ENCODE results near the gene STING1.
"Not testable (repeated sequence)": the region's sequence is repeated elsewhere in the genome, so short reads cannot be mapped to it uniquely, and the experiment has no call there.

STING1 gene

DNA sequence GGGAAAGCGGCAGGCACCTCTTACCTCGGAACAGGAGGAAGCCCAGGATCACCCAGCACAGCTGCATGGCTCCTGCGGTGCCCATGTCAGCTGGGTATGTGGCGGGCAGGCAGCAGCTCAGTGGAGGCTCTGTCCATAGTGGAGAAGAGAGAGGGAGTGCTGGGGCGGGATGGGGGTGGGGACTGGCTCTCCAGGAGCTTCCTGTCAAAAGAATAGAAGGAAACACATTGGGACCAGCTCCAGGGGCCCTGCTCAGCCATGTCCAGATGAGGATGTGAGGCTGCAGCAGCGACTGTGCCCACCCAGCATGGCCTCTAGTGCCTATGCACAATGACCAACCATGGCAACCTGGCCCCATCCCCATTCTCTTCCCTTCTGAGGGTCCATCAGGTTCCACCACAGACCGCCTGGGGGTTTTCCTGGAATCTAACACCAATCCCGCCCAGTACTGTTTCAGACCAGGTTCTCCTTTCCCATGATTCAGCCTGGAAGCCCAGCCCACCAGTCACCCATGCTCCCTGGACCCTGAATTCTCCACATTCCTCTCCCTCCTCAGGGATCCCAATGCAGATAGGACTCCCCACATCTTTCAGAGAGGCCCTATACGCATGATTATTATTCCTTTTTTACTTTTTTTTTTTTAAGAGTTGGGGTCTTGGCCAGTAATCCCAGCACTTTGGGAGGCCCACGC is 19.8 kb downstream of the STING1 start, which contains the start of gene ECSCR:
Gene ECSCR, minus strand, starts transcription at position 158 of the 691 bp plus-strand sequence. Its CDS starts 73 bp downstream, at position 85.
- DNase-seq = no peak

DNA sequence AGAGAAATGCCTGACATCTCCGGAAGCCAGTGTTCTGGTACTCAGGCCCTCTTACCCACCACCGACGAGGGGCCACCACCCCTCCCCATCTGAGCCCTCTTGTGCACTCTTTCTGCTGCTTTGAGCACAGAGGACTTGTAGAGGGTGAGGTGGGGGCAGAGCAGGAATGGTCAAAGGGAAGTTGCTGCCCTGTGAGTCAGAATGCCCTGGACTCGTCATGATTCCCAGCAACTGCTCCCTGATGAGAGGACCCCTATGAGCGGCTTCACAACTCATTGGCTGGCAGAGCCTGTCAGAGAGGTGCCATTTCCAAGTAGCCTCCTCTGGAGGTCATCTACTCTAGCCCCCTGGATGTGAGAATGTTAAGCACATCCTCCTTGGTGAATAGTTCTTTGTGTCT is 20.9 kb downstream of the STING1 start:
- no peak for DNase-seq

DNA sequence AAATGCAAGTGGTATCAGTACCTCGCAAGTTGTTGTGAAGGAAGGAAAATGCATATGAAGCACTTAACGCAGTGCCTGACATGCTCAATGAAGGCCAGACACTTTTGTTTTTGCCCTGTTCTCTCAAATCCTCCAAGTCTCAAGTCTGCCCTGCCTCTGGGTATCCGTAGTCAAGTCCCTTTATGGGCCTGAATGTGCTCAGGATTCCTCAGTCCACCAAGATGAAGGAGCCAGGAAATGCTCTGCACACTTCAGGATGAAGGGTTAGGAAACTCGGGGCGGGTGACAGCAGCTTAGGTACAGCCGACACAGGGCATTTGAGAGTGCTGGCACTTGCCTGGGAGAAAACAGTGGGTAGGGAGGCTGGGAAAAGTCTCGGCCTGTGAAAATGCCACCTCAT is 21.4 kb downstream of the STING1 start:
- DNase-seq = no peak

DNA sequence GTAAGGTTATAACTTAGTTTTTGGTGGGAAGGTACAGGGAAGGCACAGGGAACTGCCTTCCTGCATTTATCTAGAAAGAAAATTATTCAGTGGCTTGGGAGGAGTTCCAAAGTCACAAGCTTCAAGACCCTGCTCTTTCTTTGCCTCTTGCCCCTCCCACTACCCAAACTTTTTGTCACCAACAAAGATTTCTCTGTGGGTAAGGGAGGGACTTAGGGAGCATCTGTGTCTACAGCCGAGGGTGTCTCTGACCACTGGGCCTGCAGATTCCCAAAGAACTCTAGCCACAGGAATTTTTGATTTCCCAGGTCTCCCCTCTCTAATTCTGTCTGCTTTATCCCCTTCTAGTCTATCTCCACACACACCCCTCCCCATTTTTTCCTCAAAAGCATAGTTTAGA is 22.1 kb downstream of the STING1 start:
- no peak for DNase-seq

DNA sequence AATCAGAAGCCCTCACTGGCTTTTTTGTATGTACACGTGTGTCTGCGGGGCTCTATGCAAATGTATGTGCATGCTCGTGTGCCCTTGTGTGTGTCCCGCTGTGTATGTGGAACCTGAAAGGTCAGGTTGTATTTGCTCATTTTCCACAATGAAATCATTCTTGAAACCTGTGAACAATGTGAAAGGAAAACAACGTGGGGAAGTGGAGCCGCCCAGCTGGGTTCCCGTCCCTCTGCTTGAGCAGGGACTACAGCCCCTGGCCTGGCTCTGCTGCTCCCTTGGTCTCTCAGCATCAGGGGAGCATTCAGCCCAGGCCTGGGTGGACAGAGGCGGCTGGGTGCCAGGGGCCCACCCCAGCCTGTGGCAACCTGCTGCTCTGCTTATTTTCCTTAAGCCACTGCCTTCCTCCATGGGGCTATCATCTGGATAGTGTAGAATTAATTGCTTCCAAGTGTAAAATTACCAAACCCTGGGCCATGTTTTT is 23.1 kb downstream of the STING1 start:
- DNase-seq = no peak

DNA sequence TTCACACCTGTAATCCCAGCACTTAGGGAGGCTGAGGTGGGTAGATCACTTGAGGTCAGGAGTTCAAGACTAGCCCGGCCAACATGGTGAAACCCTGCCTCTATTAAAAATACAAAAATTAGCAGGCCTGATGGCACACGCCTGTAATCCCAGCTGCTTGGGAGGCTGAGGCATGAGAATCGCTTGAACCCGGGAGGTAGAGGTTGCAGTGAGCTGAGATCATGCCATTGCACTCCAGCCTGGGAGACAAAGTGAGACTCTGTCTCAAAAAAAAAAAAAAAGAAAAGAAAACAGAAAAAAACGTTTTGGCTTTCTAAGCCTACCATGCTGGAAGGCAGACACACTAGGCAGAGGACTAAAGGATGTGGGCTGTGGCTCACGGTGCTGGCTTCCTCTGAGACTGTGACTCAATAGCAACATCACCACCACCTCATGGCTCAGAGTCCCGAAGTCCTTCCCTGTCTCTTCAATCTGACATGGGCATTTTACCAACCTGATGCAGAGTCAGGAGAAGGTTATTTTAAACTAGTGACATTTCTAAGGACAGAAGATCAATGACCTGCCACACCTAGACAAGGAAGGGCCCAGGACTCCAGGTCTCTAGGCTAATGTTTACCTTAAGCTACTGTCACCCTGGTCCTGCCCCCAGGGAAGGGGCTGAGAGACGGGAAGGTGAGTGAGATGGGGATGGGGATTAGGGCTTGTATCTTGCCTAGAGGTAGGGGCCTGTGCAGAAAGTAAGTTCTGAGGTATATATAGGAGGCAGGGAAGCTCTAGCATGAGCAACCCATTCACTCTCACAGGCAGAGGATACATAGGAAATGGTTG is 23.8 kb downstream of the STING1 start:
- DNase-seq = no peak

DNA sequence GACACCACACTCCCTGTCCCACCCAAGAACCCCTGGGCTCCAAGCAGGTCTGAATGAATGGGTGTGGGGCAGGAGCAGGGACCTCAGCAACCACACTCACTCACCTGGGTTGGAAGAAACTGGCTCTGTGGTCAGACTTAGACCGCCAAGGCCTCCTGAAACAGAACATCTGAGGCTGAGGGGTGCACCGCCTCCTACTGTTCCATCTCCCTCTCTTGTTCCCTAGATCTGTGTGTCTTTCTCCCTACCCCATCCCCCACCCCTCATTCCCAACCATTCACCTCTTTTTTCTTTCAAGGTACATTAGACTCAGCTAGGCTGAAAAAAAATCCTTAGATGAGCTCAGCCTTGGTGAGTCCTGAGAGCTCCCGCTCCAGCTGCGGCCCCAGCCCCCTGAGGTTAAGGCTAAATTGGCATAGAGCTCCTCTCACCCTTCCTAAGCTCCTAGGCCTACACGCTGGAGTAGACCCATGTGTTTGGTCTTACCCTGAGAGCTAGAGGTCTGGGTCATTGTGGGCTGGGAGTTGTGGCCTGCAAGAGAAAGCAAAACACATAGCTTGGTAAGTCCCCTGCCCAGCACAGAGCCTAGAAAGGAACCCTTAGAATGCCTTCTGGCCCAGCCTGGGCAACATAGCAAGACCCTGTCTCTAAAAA is 24.8 kb downstream of the STING1 start:
- no peak for DNase-seq

DNA sequence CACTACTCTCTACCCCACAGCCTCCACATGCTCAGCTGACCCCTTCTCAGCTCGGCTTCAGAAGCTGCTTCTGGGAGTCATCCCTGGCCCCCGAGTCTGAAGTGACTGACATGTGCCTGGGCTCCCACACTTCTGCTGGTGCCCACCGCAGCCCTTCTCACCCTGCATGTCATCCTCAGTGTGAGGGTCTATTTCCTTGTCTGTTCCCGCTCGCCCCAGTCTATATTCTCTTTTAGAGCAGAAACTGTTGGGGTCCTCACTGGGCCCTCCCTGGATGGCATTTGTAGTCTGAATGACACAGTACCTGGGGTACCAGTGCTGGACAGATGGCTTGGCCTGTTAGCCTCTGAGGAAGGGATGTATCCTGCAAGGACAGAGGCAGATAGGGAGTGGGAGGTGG is 25.3 kb downstream of the STING1 start:
- DNase-seq = no peak

DNA sequence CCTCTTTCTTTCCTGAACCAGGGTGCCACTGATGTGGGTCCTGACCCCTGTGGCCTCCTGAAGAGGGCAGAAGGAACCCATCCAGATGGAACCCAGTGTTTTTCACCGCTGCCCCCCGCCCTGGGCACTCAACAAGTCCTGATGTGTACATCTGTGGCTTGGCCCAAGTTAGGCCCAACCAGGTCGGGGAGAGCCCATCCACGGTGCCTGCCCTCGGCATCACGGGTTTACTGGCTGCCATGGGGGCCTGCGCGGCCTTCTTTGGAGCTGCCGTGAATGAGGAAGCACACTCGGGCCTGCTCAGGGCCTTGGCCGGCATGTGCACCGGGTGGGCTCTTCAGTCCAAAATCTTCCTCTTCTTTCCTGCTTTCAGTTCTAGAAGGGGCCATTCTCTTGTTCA is 25.8 kb downstream of the STING1 start:
- DNase-seq = no peak

DNA sequence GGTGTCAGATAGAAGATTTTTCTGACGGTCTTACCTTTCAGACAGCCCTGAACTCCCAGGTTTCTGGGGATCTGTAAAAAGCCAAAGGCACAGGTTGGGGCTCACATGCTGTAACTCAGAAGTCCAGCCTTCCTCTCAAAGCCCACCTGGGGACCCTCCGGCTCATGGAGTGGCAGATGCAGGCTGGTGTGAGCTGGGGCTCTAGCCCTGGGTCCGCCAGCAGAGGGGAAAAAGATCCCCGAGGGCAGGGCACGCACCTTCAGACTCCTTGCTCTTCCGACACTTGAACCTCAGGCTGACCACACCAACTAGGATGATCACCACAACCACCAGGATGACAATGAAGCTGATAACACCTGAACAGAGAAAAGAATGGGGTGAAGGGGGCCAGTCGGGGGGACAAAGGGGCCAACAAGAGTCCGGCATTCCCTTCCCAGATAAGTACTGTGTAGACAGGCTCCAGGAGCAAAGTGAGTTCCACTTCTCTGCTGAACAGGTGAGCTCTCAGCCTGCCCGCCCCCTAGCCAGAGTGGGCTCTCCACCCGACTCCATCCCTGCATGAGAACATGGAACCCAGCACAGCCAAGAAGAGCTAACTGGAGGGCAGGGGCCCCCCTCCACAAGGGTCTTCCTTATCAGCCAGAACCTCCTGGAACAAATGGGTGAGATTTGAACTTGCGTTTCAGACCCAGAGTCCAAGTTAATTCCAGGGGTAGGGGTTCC is 27.8 kb downstream of the STING1 start:
- no peak for DNase-seq

DNA sequence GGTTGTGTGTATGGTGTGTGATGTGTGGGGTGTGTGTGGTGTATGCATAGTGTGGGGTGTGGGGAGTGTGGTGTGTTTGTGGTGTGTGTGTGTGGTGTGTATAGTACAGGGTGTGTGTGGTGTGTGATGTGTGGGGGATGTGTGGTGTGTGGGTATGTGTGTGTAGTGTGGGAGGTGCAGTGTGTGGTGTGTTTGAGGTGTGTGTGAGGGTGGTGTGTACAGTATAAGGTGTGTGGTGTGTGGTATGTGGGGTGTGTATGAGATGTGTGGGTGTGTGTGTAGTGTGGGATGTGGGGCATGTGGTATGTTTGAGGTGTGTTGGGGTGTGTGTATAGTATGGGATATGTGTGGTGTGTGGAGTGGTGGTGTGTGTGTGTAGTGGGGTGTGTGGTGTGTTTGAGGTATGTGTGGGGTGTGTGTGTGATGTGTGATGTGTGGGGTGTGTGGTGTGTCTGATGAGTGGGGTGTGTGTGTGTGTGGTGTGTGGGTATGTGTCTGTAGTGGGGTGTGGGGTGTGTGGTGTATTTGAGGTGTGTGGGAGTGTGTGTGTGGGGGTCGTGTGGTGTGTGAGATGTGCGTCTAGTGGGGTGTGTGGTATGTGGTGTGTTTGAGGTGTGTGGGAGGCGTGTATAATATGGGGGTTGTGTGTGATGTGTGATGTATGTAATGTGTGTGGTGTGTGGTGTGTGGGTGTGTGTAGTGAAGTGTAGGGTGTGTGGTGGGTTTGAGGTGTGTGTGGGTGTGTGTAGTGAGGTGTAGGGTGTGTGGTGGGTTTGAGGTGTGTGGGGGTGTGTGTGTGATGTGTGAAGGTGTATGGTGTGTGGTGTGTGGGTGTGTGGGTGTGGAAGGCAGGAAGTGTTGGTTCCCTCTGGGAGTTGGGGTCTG is 28.6 kb downstream of the STING1 start:
- DNase-seq = no peak

DNA sequence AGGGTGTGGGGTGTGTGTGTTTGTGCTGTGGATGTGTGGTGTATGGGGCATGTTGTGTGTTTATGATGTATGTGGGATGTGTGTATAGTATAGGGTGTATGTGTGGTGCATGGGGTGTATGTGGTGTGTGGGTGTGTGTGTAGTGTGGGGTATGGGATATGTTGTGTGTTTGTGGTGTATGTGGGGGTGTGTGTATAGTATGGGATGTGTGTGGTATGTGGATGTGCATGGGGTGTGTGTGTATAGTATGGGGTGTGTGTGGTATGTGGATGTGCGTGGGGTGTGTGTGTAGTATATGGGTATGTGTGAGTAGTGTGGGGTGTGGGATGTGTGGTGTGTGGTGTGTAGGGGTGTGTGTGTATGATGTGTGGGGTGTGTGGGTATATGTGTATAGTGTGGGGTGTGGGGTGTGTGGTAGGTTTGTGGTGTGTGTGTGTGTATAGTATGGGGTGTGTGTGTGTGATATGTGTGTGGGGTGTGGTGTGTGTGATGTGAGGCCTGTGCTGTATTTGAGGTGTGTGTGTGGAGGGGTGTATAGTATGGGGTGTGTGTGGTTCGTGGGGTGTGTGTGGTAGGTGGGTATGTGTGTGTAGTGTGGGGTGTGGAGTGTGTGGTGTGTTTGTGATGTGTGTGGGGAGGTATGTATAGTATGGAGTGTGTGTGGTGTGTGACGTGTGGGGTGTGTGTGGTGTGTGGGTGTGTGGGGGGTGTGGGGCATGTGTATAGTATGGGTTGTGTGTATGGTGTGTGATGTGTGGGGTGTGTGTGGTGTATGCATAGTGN is 30.5 kb downstream of the STING1 start:
- no peak for DNase-seq

DNA sequence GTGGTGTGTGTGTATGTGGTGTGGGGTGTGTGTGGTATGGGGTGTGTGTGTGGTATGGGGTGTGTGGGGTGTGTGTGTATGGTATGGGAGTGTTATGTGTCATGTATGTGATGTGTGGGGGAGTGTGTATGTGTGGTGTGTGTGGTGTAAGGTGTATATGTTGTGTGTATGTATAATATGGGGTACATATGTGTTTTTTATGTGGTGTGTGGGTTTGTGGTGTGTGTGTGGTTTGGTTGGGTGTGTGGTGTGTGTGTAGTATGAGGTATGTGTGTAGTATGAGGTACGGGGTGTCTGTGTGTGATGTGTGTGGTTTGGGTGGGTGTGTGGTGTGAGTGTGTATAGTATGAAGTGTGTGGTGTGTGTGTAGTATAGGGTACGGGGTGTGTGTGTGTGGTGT is 31.4 kb downstream of the STING1 start:
- no peak for DNase-seq

DNA sequence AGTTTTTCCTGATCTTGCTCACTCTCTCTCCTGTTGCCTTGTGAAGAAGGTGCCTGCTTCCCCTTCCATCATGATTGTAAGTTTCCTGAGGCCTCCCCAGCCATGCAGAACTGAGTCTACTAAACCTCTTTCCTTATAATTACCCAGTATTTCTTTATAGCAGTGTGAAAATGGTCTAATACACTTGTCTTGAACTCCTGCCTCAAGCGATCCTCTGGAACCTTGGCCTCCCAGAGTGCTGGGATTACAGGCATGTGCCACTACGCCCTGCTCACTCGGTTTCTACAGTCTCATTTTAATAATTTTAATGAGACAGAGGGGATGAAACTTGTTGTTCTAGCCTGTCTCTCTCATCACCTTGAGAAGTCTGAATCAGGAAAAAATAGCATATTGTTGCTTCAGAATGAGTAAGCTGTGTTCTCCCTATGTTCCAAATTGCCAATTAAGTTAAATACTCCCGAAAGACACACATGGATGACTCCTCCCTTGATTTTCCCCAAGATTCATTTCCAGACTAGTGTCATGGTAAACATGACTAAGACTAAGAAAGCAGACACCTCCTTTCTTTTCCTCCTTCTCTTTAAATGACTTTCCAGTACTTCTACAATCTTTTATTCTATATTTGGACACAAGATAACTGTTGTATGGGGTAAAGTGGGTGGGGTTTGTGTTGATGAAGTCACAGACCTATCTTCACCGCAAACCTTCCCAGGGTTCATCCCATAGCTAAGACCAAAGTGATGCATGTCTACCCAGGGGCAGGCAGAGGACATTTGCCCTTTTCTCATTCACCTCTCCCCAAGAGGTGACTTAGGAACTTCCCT is 35.4 kb downstream of the STING1 start:
- DNase-seq = no peak

DNA sequence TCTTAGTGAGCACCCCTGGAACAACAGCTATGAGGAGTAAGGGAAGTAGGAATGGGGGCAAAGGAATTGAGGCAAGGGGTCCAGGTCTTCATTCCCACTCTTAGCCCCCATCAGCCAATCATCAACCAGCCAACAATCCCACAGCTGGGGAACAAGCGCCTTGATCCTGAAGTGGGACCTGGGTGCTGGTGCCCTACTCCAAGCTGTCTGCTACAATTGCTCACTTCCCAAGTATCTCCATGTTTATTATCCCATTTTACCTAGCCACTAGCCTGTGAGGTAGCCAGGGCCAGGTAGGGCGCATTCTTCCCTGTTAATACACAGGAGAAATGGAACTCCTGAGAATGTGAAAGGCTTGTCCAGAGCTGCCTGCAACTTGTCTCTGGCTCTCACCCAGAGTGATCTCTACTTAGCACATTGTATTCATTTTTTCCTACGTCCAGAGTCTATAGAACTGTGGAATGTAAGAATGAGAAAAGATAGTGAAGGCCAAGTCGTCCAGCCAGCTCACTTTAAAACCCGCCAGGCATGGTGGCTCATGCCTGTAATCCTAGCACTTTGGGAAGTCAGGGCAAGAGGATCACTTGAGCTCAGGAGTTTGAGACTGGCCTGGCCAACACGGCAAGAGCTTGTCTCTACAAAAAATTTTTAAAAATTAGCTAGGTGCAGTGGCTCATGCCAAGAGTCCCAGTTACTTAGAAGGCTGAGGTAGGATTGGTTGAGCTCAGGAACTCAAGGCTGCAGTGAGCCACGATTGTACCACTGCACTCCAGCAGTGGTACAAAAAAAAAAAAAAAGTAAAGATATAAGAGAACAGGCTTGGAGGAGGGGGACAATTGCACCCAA is 37.0 kb downstream of the STING1 start:
- no peak for DNase-seq

DNA sequence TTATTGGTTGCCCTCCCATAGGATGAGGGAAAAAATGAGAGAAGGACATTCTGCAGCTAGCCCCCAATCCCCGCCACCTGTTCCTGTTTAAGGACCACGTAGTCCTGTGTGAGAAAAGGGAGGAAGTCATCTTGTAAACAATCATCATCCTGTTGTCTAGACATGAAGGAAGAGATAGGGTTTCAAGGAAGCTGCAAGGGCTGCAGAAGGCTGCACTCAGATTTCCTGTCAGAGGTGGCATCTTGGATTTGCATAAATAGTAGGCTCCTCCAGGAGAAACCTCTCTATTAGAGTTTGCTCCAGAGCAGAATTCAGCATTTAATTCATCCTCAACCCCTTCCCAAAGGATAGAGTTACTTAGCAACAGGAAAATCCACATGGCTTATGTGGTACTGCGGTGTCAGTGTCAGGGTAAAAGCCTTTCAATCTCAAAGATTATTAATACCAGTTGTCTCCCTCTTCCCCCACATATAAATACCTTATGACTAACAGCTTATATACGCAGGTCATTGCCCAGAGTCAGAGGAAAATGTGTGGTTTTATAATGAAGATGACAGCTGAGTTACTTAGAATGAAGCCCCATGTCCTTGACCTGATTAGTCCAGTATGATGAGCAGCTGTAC is 38.6 kb downstream of the STING1 start:
- no peak for DNase-seq

DNA sequence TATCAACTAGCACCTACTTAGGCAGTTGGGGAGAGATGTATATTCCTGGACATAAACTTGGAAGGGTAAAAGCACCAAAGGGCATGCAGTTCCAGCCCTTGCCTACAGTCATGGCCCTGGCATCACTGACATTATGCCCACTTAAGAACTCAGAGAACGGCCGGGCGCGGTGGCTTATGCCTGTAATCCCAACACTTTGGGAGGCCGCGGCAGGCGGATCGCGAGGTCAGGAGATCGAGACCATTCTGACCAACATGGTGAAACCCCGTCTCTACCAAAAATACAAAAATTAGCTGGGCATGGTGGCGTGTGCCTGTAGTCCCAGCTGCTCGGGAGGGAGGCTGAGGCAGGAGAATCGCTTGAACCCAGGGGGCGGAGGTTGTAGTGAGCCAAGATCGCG is 42.1 kb downstream of the STING1 start:
- not testable (repeated sequence) for DNase-seq

DNA sequence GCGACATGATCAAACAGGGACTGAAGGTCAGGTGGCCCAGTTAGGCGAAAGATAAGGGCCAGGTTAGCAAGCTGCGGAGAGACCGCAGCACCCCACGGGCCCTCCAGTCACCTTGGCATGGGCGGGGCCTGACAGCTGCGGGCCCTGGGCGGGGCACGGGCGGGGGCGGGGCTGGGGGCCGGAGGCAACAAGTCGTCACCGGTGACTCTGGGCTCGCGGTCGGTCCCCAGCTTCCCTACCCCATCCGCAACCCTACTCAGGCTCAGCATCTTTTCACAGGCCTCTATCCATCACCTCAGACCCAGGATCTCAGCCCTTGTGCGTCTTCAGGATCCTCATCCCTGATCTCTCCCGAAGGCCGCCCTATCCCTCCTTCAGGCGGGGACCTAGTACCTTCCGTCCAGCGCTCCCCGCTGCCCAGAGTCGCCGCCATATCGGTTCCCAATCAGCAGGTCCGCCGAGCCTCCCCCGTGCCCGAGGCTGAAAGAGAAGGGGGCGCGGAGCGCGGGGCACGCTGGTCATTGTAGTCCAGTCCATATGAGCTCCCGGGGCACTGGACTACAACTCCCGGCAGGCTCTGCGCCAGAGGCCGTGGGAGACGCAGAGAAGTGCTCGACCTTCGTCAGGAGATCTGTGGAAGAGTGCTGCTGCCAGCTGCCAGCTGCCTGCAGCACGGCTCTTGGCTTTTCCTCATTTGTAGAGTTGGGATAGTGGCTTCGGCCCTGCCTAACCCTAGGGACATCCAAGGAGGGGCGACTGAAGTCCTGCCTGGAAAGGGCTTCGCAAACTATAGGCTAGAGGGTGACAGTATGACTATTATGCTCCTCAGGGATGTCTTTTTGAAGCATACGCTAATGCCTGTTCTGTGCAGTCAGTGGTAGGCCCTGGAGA is 43.3 kb downstream of the STING1 start, which contains the start of gene DNAJC18:
Gene DNAJC18, minus strand, starts transcription at position 513 of the 891 bp plus-strand sequence. Its CDS starts 80 bp downstream, at position 433.
- DNase-seq = peak; percentile 52

All from NCI-H187 treated with DMSO at 0.1 percent for 48 hours (cell line).